ENCODE measurements around the gene TLR5.

TLR5 gene

GRCh38 chr1:223147873-223148272 is 4.8 kb upstream of the TLR5 start:
- DNase-seq = no peak

DNA sequence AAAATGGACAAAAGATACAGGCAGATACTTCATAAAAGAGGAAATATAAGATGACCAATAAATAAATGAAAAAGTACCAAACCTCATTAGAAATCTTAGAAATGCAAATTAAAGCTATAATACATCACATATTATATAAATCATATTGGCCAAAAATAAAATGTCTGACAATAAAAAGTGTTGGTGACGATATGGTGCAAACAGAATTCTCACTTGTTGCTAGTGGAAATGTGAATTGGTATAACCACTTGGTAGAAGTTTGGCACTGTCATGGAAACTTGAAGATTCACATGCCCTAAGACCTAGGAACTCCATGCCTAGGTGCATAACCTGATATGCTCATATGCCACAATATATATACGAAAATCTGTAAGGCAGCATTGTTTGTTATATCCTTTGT is 4.4 kb upstream of the TLR5 start:
- DNase-seq = no peak

DNA sequence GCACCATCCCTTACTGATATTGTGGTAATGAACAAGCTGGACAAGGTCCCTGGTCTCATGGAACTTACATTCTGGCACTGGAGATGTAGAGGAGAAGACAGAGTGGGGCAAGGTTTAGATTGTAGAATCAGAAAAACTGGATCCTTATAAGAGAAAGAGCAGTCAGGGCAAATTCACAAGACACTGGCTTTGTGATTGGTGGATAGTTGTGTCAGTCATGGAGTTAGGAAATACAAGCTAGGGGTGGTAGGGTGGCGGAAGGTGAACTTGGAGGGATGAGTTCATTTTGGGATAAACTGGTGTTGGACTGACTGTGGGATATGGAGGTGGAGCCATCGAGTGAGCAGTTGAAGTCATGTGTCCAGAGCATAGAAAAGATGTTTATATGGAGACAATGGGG is 3.7 kb upstream of the TLR5 start:
- no peak for DNase-seq

- no peak for DNase-seq
These were observed 1.9 kb upstream of the TLR5 start for GRCh38 chr1:223144914-223145313.

DNA sequence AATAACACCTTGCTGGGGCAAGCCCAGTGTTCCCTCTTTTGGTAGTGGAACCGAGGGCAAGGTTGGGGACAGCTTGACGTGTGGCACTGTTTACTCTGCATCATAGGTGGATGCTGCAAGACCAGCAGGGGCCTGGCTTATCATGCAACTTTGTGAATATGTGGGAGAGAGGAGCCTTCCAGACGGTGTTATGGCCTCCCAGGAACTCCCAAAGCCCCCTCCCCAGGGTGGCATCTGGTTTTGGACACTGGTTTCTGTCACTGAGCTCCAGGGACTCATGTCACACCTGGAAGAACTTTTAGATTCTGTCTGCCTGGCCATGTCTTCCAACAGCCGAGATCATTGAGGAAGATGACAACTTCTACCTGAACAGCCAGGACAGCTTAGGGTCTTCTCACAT is 1.4 kb upstream of the TLR5 start:
- no peak for DNase-seq

GRCh38 chr1:223143537-223144248 is 645 bp upstream of the TLR5 start:
- DNase-seq = no peak

DNA sequence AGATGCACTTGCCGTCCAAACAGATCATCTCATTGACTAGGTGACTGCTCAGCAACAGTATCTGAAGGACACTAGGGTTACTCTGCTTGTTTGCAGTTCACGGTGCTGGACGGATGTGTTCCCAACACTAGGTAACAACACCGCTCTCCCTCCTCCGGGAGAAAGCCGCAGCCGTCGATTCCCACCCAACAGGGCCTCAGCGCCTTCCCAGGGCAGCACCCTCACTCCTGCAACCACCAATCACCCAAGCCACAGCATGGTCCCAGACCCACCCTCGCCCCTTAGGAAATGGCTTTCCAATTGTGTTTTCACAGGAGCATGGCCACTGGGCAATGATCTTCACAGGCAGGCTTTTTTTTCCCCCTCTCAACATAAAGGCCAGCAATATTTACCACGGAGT is 779 bp downstream of the TLR5 start:
- DNase-seq = no peak

DNA sequence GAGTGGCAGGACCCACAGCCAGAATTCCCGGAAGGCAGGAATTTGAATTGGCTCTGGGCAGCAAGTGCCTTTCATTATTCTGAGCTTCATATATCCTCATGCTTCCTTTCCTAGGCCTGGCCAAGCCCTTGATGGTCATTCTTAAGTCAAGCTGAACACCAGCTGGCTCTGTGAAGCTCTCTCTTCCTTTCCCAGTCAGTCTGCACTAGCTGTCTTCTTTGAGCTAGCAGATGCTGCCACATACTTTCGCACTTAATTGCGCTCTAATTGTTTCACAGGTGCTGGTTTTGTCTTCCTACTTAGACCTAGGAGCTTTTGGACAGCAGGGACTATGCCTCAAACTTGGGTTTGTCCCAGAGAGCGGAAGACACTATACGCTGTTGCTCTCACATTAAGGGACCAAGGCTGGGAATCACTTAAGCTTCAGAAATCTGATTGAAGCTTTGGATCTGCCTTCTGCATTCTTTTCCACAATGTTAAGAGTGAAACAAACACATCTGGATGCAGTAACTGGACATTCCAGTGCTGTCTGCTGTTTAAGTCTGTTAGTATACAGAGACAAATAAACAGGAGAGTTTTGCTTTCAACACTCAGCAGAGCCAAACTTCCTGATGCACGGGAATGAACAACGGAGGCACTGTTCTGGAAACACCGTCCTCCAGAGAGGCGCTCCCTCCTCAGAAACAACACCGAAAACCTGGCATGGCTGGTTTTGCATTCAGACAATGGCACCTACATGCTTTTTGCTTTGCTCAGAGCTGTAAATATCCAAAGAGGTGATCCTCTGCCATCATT is 2.2 kb downstream of the TLR5 start:
- DNase-seq = no peak

DNA sequence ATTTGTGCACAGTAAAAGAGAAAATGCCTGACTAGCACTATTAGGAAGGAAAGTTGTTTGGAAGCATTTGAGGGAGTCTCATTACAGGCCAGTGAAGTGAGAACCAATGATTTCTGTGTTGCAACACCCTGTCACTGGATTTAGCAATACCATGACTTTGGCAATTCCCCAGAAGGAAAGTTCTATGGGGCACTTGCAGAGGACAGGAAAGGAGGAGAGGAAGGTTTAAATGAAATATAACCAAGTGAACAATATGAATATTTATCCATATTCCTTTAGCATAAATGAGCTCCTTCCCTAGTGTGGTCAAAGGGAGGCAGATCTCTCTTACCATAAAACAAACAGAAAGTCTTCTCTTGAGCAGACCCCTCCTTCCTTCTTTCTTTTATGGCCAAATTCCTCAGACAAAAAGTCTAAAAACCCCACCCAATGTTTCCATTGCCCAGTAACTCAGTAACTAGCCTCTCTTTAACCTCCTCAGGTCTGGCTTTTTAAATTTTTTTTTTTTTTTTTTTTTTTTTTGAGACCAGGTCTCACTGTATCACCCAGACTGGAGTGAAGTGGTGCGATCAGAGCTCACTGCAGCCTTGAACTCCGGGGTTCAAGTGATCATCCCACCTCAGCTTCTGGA is 5.5 kb downstream of the TLR5 start:
- DNase-seq = no peak

DNA sequence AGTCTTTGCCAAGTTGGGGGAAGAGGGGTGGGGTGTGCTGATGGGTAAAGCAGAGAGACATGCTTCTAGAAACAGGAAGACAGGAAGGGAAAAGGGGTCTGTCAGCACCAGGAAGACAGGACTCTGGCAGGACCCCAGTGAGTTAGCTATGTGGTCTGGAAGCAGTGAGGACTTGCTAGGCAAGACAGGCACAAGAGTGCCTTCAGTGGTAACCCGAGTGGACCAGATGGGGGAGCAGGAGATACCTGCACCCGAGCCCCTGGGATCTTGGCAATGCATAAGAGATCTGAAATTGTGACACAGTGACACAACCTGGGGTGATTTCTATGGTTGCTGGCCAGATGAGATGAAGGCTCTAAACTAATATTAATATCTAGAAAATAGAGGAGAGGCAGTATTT is 7.0 kb downstream of the TLR5 start:
- DNase-seq = no peak

- DNase-seq = no peak
These were observed 7.7 kb downstream of the TLR5 start for GRCh38 chr1:223135176-223135942.

- DNase-seq = peak; percentile 83
These were observed 9.1 kb downstream of the TLR5 start for GRCh38 chr1:223133824-223134435.

GRCh38 chr1:223133306-223133823 is 9.7 kb downstream of the TLR5 start:
- no peak for DNase-seq

DNA sequence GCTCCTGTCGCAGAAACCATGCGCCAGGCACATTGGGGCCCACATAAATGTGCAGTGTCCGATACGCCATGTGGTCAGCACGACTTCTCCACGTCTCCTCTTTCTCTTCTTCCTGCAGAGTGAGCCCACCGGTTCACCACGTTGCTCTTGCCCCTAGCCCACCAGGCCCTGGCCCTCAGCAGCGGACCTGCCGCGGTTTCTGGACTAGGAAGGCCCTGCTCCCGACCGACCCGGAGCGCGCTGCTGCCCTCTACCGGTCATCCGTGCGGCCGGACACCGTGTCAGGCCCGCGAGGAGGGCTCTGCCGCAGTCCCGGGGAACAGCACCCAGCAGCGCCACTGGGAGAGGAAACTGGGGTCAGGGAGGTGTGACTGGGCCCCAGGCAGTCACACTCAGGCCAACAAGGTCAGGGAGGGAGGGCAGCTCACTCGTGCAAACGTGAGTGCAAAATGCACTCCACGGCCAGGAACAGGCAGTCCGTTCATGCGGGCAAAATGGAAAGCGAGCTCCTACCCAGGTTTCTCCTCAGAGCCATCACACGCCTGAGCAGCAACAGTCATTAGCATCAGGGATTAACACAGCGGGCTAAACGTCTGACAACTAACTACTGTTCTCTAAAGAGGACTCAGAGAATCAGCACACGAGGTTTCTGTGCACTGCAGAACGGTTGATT is 13.7 kb downstream of the TLR5 start:
- DNase-seq = peak; percentile 30

- no peak for DNase-seq
These were observed 16.3 kb downstream of the TLR5 start for GRCh38 chr1:223126741-223127140.

DNA sequence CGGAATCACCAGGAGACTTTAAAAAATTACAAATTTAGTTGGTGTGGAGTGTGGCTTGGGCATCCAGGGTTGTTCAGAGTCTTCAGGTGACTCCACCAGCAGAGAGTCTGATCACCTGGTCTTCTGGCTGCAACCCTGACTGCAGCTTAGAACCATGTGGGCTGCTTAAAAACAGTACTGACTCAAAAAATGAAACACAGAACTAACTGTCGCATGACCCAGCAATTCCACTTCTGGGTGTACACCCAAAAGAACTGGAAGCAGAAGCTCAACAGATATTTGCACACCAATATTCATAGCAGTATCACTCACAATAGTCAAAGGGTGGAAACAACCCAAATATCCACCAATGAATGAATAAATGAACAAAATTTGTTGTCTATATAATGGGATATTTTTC is 17.3 kb downstream of the TLR5 start:
- no peak for DNase-seq

DNA sequence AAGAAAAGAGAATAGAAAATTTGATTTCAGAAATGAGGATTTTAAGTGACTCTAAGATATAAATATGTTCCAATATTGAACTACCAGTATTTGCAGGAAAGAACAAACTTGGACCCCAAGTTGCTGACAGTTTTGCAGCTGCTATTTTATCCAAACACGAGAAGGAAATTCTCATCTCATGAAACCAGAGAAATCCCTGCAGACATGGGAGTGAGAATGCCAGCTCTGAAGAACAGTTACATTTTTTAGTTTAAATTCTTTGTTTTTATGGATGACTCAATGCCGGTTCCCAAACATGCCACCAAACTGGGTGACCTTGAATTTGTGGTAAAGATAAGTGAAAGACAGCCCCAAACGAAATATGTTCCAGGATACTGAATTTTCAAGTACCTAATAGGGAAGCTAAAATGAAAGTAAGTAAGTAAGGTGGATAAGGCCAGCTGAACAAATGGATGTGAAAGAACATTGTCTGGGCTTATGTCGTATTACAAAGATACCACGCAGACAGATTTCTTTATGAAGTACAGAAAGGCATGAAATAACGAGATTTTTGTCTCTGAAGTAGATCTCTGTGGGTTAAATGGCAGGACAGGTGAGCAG is 19.9 kb downstream of the TLR5 start:
- no peak for DNase-seq

GRCh38 chr1:223118418-223118817 is 24.6 kb downstream of the TLR5 start:
- no peak for DNase-seq

- DNase-seq = no peak
These were observed 26.1 kb downstream of the TLR5 start for GRCh38 chr1:223116950-223117349.

DNA sequence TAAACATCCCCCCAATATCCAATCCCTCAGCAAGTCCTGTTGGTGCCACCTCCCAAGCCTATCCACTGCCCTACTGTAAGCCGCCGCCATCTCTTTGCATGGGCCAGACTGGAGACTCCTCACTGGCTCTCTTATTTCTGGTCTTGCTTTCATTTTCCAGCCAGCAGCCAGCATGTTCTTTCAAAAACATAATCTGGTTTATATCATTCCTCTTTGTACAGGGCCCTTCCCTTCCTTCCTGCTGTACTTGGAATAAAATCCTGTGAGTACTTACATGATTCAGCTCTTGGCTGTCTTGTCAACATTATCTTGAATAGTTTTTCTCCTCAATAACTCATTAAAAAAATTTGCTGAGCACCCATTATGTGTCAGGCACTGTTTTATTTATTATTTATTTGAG is 28.2 kb downstream of the TLR5 start:
- DNase-seq = no peak

GRCh38 chr1:223110952-223111351 is 32.1 kb downstream of the TLR5 start:
- no peak for DNase-seq

- no peak for DNase-seq
These were observed 33.4 kb downstream of the TLR5 start for GRCh38 chr1:223109581-223110026.

Data from NCI-H1092 treated with DMSO at 0.1 percent for 48 hours (cell line).